Endothelial cell of umbilical vein (primary cell): ENCODE data around the gene OR2V1. TPM values are rescaled to one million over a fixed set of nuclear protein-coding genes. Genes with fewer than 3 reads are reported as not detected.
"Not testable (repeated sequence)": the region's sequence is repeated elsewhere in the genome, so short reads cannot be mapped to it uniquely, and the experiment has no call there.

Source experiments
- BruUV-seq: library from RNA; stranded (reverse); fragments of 400-500 nt; replicated peaks from 2 replicates; lab custom pipeline; 2021; lab: Mats Ljungman, UMichigan
- CTCF ChIA-PET: fragments of 300-600, 350-600 bp; sonication (Branson Sonifier 250); formaldehyde crosslinking; loops from one replicate; lab custom pipeline; 2021; ENCODE audit warnings: antibody characterized with exemption, inconsistent platforms; lab: Charles Lee
- POLR2A ChIA-PET: fragments of 300-600, 350-600 bp; sonication (Branson Sonifier 250); formaldehyde crosslinking; loops from one replicate; lab custom pipeline; 2021; ENCODE audit warnings: antibody characterized with exemption, inconsistent platforms; lab: Charles Lee
- DNase-seq: peaks from one replicate; pipeline ENCODE4 v3.0.0-alpha.2; 2011; ENCODE audit warnings: low read depth, low spot score
- FAIRE-seq: peaks from 2 replicates; lab custom pipeline; 2011; peaks lifted over from hg19 to GRCh38; lab: Jason Lieb, UNC
- H2AFZ ChIP-seq: 2 replicates; pipeline ENCODE4 v1.6.0; 2012; ENCODE audit warnings: low read depth, low read length, control low read depth, inconsistent platforms
- H3K27ac ChIP-seq: 2 replicates; pipeline ENCODE4 v1.5.1; 2011; ENCODE audit warnings: low read depth, mild to moderate bottlenecking, control low read depth, low read length, moderate library complexity; ENCODE audit not compliant: insufficient read depth
- H3K27me3 ChIP-seq, 2 experiments: 2 replicates each; pipeline versions ENCODE4 v1.6.0 to v1.6.1; 2011; ENCODE audit warnings: low read length in 2 of 2, mixed read lengths in 1 of 2; ENCODE audit not compliant: control insufficient read depth in 2 of 2, insufficient read depth in 2 of 2
- H3K36me3 ChIP-seq, 2 experiments: 2 replicates in 1 of 2; 3 replicates in 1 of 2; pipeline ENCODE4 v1.5.1; 2011; ENCODE audit warnings: low read length in 2 of 2, mild to moderate bottlenecking in 1 of 2, moderate library complexity in 1 of 2; ENCODE audit not compliant: control insufficient read depth in 2 of 2, insufficient read depth in 2 of 2; ENCODE audit errors: extremely low read depth in 1 of 2
- H3K4me1 ChIP-seq: 3 replicates; pipeline ENCODE4 v1.5.1; 2011; ENCODE audit warnings: mild to moderate bottlenecking, low read length; ENCODE audit not compliant: control insufficient read depth, insufficient read depth; ENCODE audit errors: extremely low read depth
- H3K4me2 ChIP-seq: 2 replicates; pipeline ENCODE4 v1.6.1; 2011; ENCODE audit warnings: low read length, control low read depth, mixed read lengths; ENCODE audit not compliant: insufficient read depth
- H3K4me3 ChIP-seq, 3 experiments: fragments of 200-600 bp in 1 of 3; sonication (generic), shearing (Covaris generic) in 1 of 3; replicated peaks in 1 of 3; 2 replicates each; pipeline ENCODE4 v1.5.1; 2011 to 2016; ENCODE audit warnings: control low read depth in 3 of 3, low read length in 3 of 3, mild to moderate bottlenecking in 2 of 3, inconsistent platforms in 1 of 3, low read depth in 1 of 3, moderate library complexity in 1 of 3; ENCODE audit not compliant: insufficient read depth in 1 of 3
- H3K79me2 ChIP-seq: 2 replicates; pipeline ENCODE4 v1.6.0; 2012; ENCODE audit warnings: low read length, inconsistent platforms; ENCODE audit not compliant: control insufficient read depth, insufficient read depth
- H3K9ac ChIP-seq: replicated peaks from 2 replicates; pipeline ENCODE3; 2011; ENCODE audit warnings: low read length, control low read depth; ENCODE audit not compliant: insufficient read depth; ENCODE audit errors: extremely low read depth
- H3K9me1 ChIP-seq: replicated peaks from 3 replicates; pipeline ENCODE4 v1.6.0; 2011; ENCODE audit warnings: mild to moderate bottlenecking, low read length; ENCODE audit not compliant: control insufficient read depth, insufficient read depth; ENCODE audit errors: extremely low read depth
- H3K9me3 ChIP-seq: replicated peaks from 2 replicates; pipeline ENCODE4 v1.5.1; 2012; ENCODE audit warnings: low read length, inconsistent platforms; ENCODE audit not compliant: control insufficient read depth, insufficient read depth
- H4K20me1 ChIP-seq: replicated peaks from 2 replicates; pipeline ENCODE3; 2011; ENCODE audit warnings: mild to moderate bottlenecking, low read length; ENCODE audit not compliant: control insufficient read depth, insufficient read depth; ENCODE audit errors: extremely low read depth
- CTCF ChIP-seq, 2 donors: IDR thresholded peaks; 1 replicate in 1 of 2; 2 replicates in 1 of 2; pipeline ENCODE4 v1.5.1; 2011; ENCODE audit warnings: low read length in 2 of 2, mild to moderate bottlenecking in 2 of 2, moderate library complexity in 2 of 2, control low read depth in 1 of 2, inconsistent platforms in 1 of 2, low read depth in 1 of 2; ENCODE audit not compliant: insufficient read depth in 1 of 2; ENCODE audit errors: extremely low read depth in 1 of 2
- EZH2 ChIP-seq: IDR thresholded peaks from 2 replicates; pipeline ENCODE4 v1.6.1; 2012; ENCODE audit warnings: borderline replicate concordance, low read depth, mild to moderate bottlenecking, moderate library complexity, low read length, inconsistent platforms; ENCODE audit not compliant: severe bottlenecking
- FOS ChIP-seq: IDR thresholded peaks from 2 replicates; pipeline ENCODE4 v1.6.1; 2011; ENCODE audit warnings: mild to moderate bottlenecking, low read length, moderate library complexity, borderline replicate concordance; ENCODE audit not compliant: insufficient read depth
- GATA2 ChIP-seq: IDR thresholded peaks from 2 replicates; pipeline ENCODE4 v1.7.0; 2011; ENCODE audit warnings: low read depth, mild to moderate bottlenecking, moderate library complexity, mixed read lengths, low read length; ENCODE audit not compliant: insufficient read length, insufficient read depth
- JUN ChIP-seq: IDR thresholded peaks from 2 replicates; pipeline ENCODE4 v1.6.1; 2011; ENCODE audit warnings: borderline replicate concordance, low read depth; ENCODE audit not compliant: insufficient read length, insufficient read depth
- MAX ChIP-seq: IDR thresholded peaks from 2 replicates; pipeline ENCODE4 v1.6.1; 2011; ENCODE audit not compliant: insufficient read depth, insufficient read length
- MYC ChIP-seq: IDR thresholded peaks from one replicate; pipeline ENCODE4 v1.6.1; 2011; ENCODE audit warnings: mild to moderate bottlenecking, low read depth, low read length
- POLR2A ChIP-seq: IDR thresholded peaks from 2 replicates; pipeline ENCODE4 v1.6.1; 2012; ENCODE audit warnings: low read depth, mild to moderate bottlenecking, control low read depth, low read length
- POLR2AphosphoS5 ChIP-seq: IDR thresholded peaks from 2 replicates; pipeline ENCODE4 v1.6.1; 2012; ENCODE audit warnings: low read depth, mild to moderate bottlenecking, control low read depth, low read length, moderate library complexity; ENCODE audit not compliant: insufficient read depth
- dilution Hi-C: fragments of 300-500 bp; cut with MboI; formaldehyde crosslinking; loops from one replicate; pipeline ENCODE4 v1.15.0; 2019; ENCODE audit warnings: low sequenced_read_pairs; ENCODE audit not compliant: extremely low pct_ligation_motif_present
- intact Hi-C: fragments of 100-400 bp; cut with micrococcal nuclease; formaldehyde crosslinking; loops from one replicate; pipeline ENCODE4 v1.10.0; 2022
- polyA plus RNA-seq, 4 experiments: library from polyadenylated mRNA; depleted of rRNA in 3 of 4; stranded (reverse) in 3 of 4; unstranded in 1 of 4; fragments of >200 nt; gene quantifications; 2 replicates each; pipeline versions ENCODE4 v1.2.1 to v1.2.3, GENCODE V29; 2011 to 2012; ENCODE audit warnings: missing spikeins in 1 of 4
- total RNA-seq: library from RNA; stranded (reverse); gene quantifications from 2 replicates; pipeline ENCODE4 v1.2.3, GENCODE V29; 2021

OR2V1 gene
- total and polyA plus RNA-seq, 2 donors (not counting 3 experiments of a cell fraction or from before 2014, with no cell fraction given): not detected

GRCh38 chr5:181098762-181099601, 32.0 kb downstream of the OR2V1 start:
- BruUV-seq: no TSS peak
- CTCF ChIA-PET: interaction anchor here (1.1 to 2.0 kb wide), 4 partner anchors 10 to 314 kb away, joined by 3 to 11 read pairs (median 7); no protein-coding TSS in a partner anchor

GRCh38 chr5:181097759-181098491, 33.0 kb downstream of the OR2V1 start:
- H3K4me2 ChIP-seq, H4K20me1 ChIP-seq, H3K36me3 ChIP-seq, H3K9ac ChIP-seq, H3K79me2 ChIP-seq, CTCF ChIA-PET, BruUV-seq, H3K4me3 ChIP-seq, H3K27ac ChIP-seq, H2AFZ ChIP-seq, FAIRE-seq, dilution Hi-C loops, intact Hi-C loops, H3K4me1 ChIP-seq, DNase-seq, H3K9me1 ChIP-seq, H3K9me3 ChIP-seq, POLR2A ChIA-PET: not testable (repeated sequence)
- H3K27me3 ChIP-seq: peaks cover 4 to 15% of the 10 kb centered on the region in 2 experiments

More at GRCh38 chr5:181098762-181099601, 32.0 kb downstream of the OR2V1 start:
- no peaks in the 10 kb centered on the region for H3K9me1 ChIP-seq
- POLR2A ChIA-PET: interaction anchor here (0.6 kb wide), 1 partner anchor 246 kb away, joined by 3 read pairs; no protein-coding TSS in a partner anchor
- dilution Hi-C loops (no loop called here), intact Hi-C loops (no loop called here)
- peaks cover 4 to 15% of the 10 kb centered on the region in 2 experiments for H3K27me3 ChIP-seq
- TF ChIP-seq JUN (no peak), CTCF (IDR thresholded peaks at IDR 0.05; ENCODE audit: extremely low read depth in 1 of 2, insufficient read depth in 1 of 2, low read depth in 1 of 2, low read length in 2 of 2) (no peak), GATA2 (no peak), MAX (no peak), EZH2 (no peak), MYC (no peak), FOS (no peak), POLR2A (no peak), POLR2AphosphoS5 (no peak)
- no peak overlapping the region for H3K9ac ChIP-seq
- H3K4me1 ChIP-seq: no peaks in the 10 kb centered on the region
- FAIRE-seq (no peak), DNase-seq (no peak)
- no peak overlapping the region for H2AFZ ChIP-seq
- H3K4me3 ChIP-seq: no peak overlapping the region
- H3K4me2 ChIP-seq: no peak overlapping the region
- no peak overlapping the region for H3K27ac ChIP-seq
- no peaks in the 10 kb centered on the region for H3K9me3 ChIP-seq
- H3K79me2 ChIP-seq: no peaks in the 10 kb centered on the region
- H4K20me1 ChIP-seq: no peaks in the 10 kb centered on the region
- H3K36me3 ChIP-seq: no peaks in the 10 kb centered on the region
